HCT116 (cell line): Measurements from ENCODE around the gene RPL31.

Experiments used
- CTCF ChIP-seq, 3 experiments: fragments of 200-600 bp in 1 of 3; sonication (generic) in 1 of 3; IDR thresholded peaks in 2 of 3; conservative IDR thresholded peaks in 1 of 3; 2 replicates each; pipeline ENCODE4 v1.5.1; 2012 to 2017; ENCODE audit warnings: low read depth in 2 of 3, low read length in 2 of 3, antibody characterized with exemption in 1 of 3, borderline replicate concordance in 1 of 3, control low read depth in 1 of 3, mild to moderate bottlenecking in 1 of 3, mixed read lengths in 1 of 3, mixed run types in 1 of 3, moderate library complexity in 1 of 3; ENCODE audit not compliant: insufficient read depth in 1 of 3
- EZH2 ChIP-seq: fragments of 200-600 bp; sonication (generic); IDR thresholded peaks from 2 replicates; pipeline ENCODE4 v1.6.1; 2017; ENCODE audit warnings: antibody characterized with exemption, mixed run types
- POLR2A ChIP-seq: IDR thresholded peaks from 2 replicates; pipeline ENCODE4 v1.7.0; 2011; ENCODE audit warnings: borderline replicate concordance; ENCODE audit not compliant: insufficient read depth, insufficient read length; ENCODE audit errors: extremely low read depth
- POLR2AphosphoS5 ChIP-seq: IDR thresholded peaks from 2 replicates; pipeline ENCODE4 v1.6.1; 2011; ENCODE audit warnings: mild to moderate bottlenecking, low read depth, low read length, moderate library complexity
- REST ChIP-seq: IDR thresholded peaks from 2 replicates; pipeline ENCODE4 v1.6.1; 2012; ENCODE audit warnings: low read depth
- SP1 ChIP-seq: IDR thresholded peaks from 2 replicates; pipeline ENCODE4 v1.6.1; 2012; ENCODE audit warnings: low read depth
- SRF ChIP-seq: IDR thresholded peaks from 2 replicates; pipeline ENCODE4 v1.6.1; 2012; ENCODE audit warnings: low read depth

GRCh38 chr2:100982431-100982861, 19.6 kb upstream of the RPL31 start:
- TF ChIP-seq CTCF (IDR thresholded peaks at IDR 0.05 in 2 of 3, conservative IDR thresholded peaks at IDR 0.05 in 1 of 3; ENCODE audit: borderline replicate concordance in 1 of 3, insufficient read depth in 1 of 3, low read depth in 2 of 3, low read length in 2 of 3), result no peak
- TF ChIP-seq EZH2, result no peak
- TF ChIP-seq POLR2A, result no peak
- TF ChIP-seq SRF, result no peak
- TF ChIP-seq SP1, result no peak
- no peak for TF ChIP-seq REST
- TF ChIP-seq POLR2AphosphoS5, result no peak
